GM23248 (cell line): ENCODE data around the gene NDE1.

Experiments
- EZH2 ChIP-seq: fragments of 200-600 bp; sonication (generic); IDR thresholded peaks from 2 replicates; pipeline ENCODE4 v1.6.1; 2018; ENCODE audit warnings: antibody characterized with exemption, mild to moderate bottlenecking; ENCODE audit not compliant: insufficient read depth, poor library complexity, severe bottlenecking
- EZH2phosphoT487 ChIP-seq: fragments of 200-600 bp; sonication (generic); IDR thresholded peaks from 2 replicates; pipeline ENCODE4 v1.6.1; 2018; ENCODE audit warnings: antibody characterized with exemption, moderate library complexity, mild to moderate bottlenecking, low read depth; ENCODE audit not compliant: insufficient read depth

DNA sequence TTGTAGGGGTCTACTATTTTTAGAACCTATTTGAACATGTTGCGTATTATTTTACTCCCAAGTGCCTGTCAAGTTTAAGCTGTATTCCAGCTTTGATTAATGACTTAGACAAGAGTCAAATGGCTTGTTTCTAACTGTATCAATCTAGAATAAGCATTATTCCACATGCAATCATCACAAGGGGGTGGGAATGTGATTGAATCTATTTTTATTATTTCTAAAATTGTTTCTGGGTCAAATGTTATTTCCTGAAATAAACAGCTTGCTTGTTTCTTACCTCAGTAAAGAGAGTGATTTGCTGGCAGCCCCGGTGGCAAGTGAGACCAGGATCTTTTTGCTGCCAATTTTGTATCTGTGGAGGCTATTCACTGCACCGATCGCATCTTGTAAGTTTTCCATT, 28.6 kb upstream of the NDE1 start:
- TF ChIP-seq EZH2phosphoT487 (no peak), EZH2 (no peak)
